SKM-1 (cell line): ENCODE data around the gene PXDN.

Source experiments
- DNase-seq: peaks from one replicate; lab custom pipeline; 2025; ENCODE audit not compliant: unreplicated experiment; lab: John Stamatoyannopoulos, UW

PXDN gene

DNA sequence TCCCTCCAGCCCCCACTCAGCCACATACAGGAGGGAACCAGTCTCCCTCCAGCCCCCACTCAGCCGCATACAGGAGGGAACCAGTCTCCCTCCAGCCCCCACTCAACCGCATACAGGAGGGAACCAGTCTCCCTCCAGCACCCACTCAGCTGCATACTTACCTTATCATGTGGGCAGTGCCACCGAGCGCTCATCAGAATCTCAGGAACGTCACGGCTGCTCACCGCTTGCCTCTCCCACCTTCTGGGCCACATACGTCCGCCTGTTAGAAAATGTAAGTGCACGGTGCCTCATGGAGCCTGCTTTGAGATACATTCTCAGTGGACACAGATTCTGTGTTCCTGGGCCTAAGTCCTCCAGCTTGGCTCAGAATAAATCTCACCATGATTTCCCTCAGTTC is 124.8 kb downstream of the PXDN start:
- no peak for DNase-seq

DNA sequence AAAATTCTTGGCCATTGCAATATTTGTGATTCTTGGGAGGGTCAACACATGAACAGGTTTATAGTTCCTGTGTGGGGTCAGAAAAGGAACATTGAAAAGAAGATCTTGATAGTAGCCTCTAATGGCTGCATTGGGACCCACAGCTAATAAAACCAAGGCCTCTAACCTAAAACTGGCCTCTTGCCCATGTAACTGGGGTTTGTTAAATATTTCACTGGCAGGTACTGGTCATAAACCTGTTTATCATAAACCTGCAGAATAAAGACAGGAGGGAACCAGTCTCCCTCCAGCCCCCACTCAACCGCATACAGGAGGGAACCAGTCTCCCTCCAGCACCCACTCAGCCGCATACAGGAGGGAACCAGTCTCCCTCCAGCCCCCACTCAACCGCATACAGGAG is 125.3 kb downstream of the PXDN start:
- no peak for DNase-seq

DNA sequence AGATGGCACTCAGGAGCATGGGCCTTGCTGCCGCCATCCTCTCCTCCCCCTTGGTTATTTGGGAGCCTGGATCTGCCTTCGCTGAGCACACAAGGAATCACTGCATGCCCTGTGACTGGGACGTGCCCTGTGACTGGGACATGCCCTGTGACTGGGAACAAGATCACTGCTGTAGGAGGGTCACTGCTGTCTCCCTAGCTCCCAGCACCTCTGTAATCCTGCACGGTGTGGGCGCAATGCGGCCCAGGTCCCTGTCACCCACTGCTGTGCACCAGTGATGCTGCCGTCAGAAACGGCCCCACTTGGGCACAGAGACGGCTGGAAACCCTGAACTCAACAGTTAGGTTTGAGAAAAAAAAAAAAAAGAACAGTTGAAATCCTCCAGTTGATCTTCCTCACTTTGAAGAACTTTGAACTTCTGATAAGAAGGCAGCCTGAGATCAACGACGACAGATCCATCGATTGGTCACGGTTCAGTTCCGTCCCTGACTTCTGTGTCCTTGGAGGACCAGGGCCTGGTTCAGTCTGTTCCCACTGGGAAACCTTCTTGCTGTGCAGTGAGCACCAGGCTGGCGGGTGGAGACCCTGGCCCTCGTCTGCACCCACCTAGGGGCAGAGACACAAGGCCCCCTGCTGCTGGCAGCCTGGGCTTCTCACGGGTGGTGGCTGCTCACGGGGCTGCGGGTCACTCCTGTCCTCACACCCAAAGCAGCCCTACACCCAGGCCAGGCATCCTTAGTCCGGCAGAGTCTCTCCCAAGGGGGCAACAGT is 125.9 kb downstream of the PXDN start:
- DNase-seq: no peak

DNA sequence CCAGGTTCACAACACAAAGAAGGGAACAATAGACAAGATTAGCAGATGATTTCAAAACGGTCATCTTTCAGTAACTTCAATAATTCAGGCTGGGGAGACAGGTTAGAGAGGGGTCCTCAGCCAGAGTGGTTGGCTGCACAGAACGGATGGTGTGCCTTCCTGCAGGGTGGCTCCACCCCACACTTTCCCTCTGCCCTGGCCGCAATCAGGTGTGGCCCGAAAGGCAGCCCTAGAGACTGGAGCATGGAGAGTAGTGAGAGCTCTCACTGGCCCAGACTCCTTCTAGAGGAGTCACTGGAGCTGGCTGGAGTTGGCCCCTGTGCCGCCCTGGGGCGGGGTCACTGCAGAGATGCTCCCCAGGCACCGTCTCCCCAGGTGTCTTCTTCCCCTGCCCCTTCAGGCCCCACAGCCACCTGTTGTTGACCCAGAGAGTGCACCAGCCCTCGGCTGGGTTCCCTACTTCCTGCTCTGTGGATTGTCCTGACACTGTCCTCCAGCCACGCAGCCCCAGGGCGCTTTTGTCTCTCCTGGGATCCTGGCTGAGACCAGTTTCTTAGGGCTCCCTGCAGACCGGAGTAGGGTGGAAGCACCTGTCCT is 126.8 kb downstream of the PXDN start:
- DNase-seq: no peak

DNA sequence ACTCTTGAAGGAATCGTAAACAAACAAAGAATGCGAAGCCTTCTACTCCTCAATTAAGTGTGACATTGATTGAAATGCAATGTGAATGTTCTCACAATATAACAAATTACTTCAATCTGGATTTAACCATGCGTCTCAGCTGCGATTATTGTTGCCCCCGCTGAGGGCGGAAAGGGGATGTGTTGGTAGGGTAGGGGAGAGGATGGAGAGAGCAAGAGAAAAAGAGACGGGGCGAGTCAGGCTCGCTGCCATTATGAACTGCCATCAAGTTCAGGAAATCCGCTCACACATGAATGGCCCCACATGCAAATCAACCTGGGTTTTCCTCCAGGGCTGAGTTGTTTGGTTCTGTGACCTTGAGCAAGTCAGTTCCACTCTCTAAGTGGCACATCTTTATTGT is 129.8 kb downstream of the PXDN start:
- DNase-seq: no peak

DNA sequence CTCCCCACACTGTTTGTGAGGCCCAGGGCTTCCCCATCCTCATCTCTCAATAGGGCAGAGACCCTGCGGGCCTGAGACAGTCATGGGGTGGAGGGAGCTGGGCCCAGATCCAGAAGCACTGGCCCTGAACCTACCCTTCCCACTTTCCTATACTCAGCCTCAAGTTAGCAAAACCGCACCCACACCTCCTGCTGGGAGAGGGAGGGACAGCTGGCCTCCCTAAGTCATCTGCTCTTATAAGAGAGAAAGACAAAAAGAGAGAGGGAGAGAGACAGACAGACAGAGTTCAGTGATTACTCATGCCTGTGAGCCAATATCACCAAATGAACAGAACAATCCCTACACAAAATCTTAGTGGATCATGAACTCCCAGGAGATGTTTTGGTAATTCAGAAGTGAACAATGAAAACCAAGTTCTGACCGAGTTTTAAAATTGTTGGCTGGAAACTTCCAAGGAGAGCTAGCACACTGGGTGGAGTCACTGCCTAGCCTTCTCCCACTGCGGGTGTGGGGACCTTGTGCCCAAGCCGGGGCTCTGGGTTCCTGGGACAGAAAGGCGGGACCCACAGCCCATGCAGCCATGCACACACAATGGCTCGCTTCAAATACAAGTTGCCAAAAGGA is 130.5 kb downstream of the PXDN start:
- no peak for DNase-seq

DNA sequence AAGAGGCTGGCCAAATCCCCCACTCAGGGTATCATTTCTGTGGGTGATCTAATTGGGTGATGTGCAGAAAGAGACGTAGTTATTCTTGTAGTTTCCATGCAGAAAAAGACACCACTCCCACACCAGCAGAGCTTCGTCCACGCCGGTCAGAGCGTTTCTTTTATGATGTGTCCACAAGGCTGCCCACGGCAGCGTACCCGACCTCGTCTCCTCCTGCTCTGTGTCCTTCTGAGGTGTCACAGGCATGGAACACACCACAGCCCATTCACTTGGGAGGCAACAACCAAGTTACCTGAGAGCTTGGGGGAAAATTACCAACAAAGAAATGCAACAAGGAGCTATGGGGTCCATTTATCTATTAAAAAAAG is 131.3 kb downstream of the PXDN start:
- no peak for DNase-seq

DNA sequence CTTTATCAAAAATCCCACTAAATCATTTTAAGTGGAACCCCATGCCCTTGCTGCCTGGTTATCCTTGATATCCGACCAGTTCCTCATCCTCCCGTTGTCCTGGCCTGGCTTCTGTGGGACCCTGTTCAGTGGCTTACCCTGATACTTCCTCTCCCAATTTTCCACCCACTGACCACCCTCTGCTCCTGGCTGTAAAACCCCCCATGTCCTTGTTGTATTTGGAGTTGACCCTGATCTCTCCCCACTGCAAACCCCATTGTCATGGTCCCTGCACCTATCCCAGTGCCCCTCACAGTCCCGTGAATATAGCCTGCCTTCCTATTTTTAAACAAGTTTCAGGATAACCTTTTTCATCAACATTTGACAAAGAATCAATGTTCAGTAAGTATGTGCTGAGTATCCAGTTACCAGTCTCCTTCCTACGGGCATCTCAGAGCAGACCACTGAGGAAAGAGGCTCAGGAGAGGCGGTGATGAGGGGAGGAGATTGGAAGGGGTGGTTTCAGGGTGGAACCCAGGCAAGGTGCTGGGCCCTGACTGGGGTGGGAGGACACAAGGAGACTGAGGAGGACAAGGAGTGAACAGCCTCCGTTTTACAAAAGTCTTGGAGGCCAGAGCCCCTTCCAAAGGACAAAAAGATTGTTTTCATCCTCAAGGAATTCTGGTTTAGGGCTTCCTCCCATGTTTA is 131.8 kb downstream of the PXDN start:
- no peak for DNase-seq

DNA sequence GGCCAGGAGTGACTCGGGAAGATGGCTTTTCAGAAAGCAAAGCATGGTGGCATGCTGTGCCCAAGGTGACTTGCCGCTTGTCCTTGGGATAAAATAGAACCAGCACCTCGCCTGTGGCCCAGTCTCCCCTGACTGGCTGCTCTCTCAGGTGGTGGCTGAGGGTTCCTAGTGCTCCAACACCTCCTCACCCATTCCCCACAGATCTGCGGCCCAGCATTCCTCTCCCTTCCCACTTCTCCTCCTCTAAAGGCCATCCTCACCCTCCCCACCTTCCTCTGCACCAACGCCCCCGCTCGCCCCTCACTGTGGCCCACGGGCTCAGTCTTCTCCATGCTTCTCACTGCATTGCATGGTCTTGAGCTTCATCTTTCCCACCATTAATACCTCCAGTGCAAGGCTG is 132.4 kb downstream of the PXDN start:
- no peak for DNase-seq

DNA sequence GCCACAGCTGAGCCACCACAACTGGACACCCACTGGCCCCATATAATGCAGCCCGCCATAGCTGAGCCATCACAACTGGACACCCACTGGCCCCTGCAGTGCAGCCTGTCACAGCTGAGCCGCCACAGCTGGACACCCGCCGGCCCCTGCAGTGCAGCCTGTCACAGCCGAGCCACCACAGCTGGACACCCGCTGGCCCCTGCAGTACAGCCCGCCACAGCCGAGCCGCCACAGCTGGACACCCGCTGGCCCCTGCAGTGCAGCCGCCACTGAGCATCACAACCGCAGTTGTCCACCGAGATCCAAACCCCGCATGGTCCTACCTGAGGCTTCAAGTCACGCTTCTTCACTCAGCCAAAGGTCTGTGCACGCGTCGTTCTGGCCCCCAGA is 134.2 kb downstream of the PXDN start:
- DNase-seq: no peak

DNA sequence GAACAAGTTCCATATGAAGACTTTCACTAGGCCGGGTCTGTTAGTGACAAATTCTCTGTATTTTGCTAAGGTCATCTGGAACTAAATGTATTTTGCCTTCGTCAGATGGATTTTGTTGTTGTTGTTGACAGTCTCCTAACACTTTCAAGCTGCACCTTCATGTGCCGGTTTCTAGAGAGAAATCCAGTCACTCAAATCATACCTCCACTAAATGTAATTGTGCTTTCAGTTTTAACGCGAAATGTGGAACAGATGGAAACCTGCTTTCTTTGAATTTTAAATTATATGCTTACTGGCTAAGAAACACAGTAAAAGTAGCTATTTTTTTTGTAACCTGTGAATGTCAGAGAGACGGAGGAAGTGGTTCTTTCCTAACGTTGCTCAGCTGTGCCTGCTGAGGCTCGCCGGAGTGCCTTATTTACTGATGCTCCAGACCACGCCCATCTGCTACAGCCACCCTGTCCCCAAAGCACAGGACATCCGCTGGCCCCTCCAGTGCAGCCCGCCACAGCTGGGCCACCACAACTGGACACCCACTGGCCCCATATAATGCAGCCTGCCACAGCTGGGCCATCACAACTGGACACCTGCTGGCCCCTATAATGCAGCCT is 134.7 kb downstream of the PXDN start:
- no peak for DNase-seq

DNA sequence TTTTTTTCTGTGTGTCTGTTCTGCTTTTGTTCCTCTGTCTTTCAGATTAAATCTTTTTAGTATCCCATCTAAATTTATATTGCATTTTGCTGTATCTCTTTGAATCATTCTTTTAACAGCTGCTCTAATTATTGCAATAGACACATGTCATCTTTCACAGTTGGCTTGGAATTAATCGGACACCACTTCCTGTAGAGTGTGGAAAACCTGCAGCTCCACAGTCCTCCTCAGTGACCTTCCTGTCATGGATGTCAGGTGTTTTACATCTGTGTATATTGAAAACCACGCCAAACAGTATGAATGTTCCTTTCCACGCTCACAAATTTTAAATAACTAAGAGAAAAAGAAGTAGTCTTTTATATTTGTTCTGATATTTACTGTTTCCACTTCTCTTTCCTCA is 135.3 kb downstream of the PXDN start:
- DNase-seq: no peak

DNA sequence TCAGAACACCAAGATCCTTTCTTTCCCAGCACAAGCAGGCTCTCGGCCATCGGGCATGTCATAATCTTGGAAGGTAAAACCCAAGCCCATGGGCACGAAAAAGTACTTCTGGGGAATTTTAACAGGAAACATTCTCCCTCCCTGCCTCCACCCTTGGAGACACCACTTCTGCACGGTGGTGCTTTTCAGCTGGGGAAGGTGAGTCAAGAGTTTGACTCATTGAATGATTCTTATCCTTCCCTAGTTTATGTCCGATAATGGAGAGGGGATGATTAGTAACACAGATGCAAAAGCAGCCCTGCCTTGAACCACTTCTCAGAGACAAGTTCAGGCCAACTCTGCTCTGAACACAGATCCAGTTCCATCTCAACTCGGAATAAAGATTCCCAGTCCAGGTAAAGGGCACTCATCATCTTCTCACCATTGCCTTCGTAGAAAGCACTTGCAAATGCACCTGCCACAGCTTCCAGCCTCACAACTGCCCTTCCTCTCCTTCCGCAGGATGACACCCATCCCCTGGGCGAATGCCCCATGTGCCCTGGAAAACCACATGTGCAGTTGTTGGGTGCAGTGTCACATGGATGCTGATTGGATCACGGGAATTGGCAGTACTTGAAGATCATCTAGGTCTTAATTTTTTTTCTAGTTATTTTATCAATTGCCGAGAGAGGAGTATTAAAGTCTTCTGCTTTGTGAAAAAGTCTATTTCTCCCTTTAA is 136.2 kb downstream of the PXDN start:
- no peak for DNase-seq

DNA sequence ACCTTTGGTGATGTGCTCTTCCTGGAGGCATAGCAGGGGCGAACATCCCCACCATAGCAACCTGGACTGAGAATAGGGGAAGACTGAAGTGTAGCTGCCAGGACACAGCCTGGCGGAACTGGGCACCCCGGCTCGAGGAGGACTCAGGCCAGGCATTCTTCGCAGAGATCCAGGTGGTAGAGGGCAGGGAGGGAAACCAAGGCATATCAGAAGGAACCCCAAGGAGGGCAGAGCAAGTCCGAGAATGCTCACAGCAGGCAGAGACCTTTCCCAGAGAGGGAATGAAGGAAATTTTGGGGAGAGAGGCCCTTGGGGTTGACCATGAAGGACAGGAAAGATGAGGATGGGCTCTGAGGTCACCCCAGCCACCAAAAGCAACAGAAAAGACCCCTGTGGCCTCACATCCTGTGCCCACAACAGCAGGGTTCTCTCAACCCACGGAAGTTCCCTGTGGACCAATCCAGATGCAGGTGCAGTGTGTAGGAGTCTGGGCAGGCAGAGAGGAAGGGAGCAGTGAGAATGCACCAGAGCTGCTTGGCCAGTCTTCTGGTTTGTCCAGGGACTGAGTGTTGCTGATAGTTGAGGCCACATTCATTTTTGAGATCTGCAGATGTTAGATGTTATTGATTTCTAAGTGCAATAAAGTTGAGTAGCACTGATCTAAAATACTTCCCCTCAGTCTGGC is 136.9 kb downstream of the PXDN start:
- no peak for DNase-seq

DNA sequence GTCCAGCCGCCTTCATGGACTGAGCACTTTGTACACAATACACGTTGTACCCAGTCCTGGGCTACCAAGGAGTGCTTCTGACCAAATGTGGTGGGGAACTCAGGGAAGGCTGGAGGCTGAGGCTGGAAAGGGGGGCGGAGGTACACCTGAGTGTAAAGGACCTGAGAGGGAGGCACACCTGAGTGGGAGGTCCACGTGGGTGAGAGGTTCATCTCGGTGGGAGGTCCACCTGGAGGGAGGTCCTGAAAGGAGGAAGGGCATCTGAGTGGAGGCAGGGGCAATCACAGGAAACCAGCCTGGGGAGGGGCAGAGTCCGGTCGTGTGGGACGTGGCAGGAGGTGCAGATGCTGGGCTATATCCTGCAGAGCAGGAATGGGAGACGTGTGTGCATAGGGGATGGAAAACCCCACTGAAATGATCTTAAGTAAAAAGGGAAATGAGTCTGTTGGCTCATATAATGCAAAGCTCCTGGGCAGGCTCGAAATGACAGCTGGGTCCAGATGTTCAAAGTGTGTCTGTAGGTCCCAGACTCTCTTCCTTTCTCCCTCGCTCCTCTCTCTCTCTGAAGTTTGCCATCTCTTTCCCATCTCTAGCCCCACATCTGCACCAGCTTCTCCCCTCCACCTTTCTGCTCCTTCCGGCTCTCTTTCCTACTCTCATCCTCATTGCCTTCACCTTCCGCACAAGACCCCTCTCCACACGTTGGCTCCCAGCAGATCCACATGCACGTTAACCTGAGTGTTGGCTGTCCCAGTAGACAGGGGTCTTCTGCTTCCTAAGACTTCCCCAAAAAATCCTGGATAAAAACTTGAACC is 137.7 kb downstream of the PXDN start:
- no peak for DNase-seq

DNA sequence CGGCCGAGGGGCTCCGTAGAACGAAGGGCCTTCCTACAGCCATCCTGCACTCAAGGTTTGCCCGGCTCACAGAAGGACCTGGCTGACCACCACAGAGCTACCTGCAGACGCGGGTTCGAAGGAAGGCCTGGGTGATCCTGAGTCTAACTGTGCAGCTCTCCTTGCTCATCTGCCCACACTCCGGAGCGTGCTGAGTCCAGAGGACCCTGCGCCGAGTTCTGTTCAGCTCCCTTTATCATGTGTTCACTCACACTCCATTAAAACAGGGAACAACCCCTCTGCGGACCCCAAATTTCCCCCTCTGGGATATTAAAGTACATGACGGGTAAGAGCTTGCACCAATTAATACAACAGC is 138.3 kb downstream of the PXDN start:
- no peak for DNase-seq

DNA sequence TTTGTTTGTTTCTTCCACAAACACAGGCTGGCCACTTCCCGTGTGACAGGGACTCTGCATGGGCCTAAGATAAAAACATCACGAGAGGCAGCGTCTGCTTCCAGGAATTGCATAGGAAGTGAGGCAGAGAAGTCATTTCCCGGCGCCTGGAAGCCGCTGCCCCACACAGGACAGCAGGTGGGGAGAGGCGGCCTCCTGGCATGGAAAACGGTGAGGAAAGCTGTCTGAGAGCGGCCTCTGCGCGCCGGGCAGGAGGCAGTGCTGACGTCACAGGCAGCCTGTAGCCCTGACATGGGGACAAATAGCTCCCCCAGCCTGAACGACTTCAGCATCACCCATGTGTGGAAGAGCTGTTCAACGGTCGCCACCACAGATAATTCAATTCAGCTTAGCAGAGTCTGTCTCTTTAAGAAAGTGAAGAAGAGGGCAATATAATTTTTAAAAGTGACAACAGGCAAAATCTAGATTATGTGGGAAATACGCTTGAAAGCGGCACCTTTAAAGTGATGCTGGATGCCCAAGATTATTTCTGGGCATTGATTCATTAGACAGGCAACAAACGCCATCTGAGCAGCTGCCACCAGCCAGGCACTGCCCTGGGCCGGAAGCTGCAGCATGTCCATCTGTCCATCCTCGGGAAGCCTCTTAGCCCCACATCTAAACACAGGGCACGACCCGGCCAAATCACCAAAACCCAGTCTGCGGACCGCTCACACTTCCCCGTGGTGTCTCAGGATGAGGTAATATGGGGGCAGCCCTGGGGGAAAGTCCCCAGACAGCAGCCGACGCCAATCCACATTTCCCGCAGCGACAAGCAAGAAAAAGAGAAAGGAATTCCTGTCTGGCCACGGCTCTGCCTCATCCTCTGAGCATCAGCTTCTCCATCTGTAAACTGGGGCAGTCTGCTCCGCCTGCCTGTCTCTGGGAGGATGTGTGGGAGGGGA is 138.9 kb downstream of the PXDN start:
- DNase-seq: no peak

DNA sequence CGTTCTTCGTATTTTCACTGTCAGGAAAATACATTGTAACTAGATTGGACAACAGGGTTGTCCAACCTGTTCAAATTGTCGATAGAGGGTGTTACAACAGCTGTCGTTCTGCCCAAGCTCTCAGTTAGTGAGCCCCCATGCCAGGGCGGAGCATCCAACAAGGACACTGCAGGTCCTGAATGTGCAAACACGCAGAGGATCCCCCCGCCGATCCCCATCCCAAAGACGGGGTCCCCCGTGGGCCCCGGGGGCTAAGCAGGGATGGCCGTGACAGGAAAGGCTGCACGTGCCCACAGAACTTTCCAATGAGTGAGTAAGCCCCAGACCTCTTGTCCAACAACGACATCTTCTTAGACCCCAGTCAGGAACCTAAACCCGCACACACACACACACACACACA is 140.8 kb downstream of the PXDN start:
- DNase-seq: no peak

DNA sequence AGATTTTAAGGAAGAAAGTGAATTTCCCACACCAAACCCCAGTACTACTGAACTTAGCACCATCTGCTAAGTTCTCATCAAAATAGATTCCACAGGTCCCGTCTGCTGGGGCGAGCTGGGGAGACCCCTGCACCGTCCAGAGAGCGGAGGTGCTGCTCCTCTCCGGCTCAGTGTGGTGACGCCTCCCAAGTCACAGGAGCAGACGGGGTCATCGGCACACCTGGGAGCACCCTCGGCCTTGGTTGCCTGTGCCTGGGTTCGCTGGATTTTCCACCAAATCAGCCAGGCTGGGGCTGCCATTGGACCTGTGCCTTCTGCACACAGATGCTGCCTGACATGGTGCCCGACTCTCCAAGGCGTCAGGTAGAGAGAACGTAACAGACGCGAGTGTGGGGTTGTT is 141.3 kb downstream of the PXDN start:
- DNase-seq: no peak
